ENCODE measurements around the gene OR2F1.

Gene OR2F1

GRCh38 chr7:143954135-143954534 is 509 bp upstream of the OR2F1 start:
- no peak for DNase-seq (ENCODE audit: low spot score)

- no peak for DNase-seq (ENCODE audit: low spot score)
Measured at GRCh38 chr7:143958781-143959180, 4.1 kb downstream of the OR2F1 start.

GRCh38 chr7:143960813-143961610 is 6.4 kb downstream of the OR2F1 start:
- no peak for DNase-seq (ENCODE audit: low spot score)

- DNase-seq (ENCODE audit: low spot score) = no peak
Measured at GRCh38 chr7:143965280-143965679, 10.6 kb downstream of the OR2F1 start.

- no peak for DNase-seq (ENCODE audit: low spot score)
Measured at GRCh38 chr7:143967398-143967797, 12.8 kb downstream of the OR2F1 start.

- no peak for DNase-seq (ENCODE audit: low spot score)
Measured at GRCh38 chr7:143973870-143974416, 19.3 kb downstream of the OR2F1 start.

GRCh38 chr7:143974459-143974858 is 19.8 kb downstream of the OR2F1 start:
- no peak for DNase-seq (ENCODE audit: low spot score)

GRCh38 chr7:143975617-143976016 is 21.0 kb downstream of the OR2F1 start:
- DNase-seq (ENCODE audit: low spot score) = no peak

- DNase-seq (ENCODE audit: low spot score) = no peak
Measured at GRCh38 chr7:143978585-143978984, 23.9 kb downstream of the OR2F1 start.

- no peak for DNase-seq (ENCODE audit: low spot score)
Measured at GRCh38 chr7:143979359-143979758, 24.7 kb downstream of the OR2F1 start.

- no peak for DNase-seq (ENCODE audit: low spot score)
Measured at GRCh38 chr7:143979998-143980397, 25.4 kb downstream of the OR2F1 start.

GRCh38 chr7:143980746-143981510 is 26.3 kb downstream of the OR2F1 start:
- DNase-seq (ENCODE audit: low spot score) = no peak

- no peak for DNase-seq (ENCODE audit: low spot score)
Measured at GRCh38 chr7:143983960-143984359, 29.3 kb downstream of the OR2F1 start.

GRCh38 chr7:143987513-143987912 is 32.9 kb downstream of the OR2F1 start:
- DNase-seq (ENCODE audit: low spot score) = no peak

GRCh38 chr7:143988976-143989745 is 34.5 kb downstream of the OR2F1 start:
- DNase-seq (ENCODE audit: low spot score) = no peak

GRCh38 chr7:143992670-143993069 is 38.0 kb downstream of the OR2F1 start:
- DNase-seq (ENCODE audit: low spot score) = no peak

- DNase-seq (ENCODE audit: low spot score) = no peak
Measured at GRCh38 chr7:143993924-143994323, 39.3 kb downstream of the OR2F1 start.

GRCh38 chr7:144000020-144000419 is 45.4 kb downstream of the OR2F1 start, which contains the start of gene OR6B1:
Gene OR6B1 (plus strand): TSS chr7:144000320. CDS start chr7:144003997, 3,677 bp downstream.
- DNase-seq (ENCODE audit: low spot score) = no peak

- DNase-seq (ENCODE audit: low spot score) = no peak
Measured at GRCh38 chr7:144001543-144001942, 46.9 kb downstream of the OR2F1 start.

GRCh38 chr7:144004703-144005102 is 50.1 kb downstream of the OR2F1 start:
- no peak for DNase-seq (ENCODE audit: low spot score)

- DNase-seq (ENCODE audit: low spot score) = no peak
Measured at GRCh38 chr7:144006029-144006691, 51.5 kb downstream of the OR2F1 start.

GRCh38 chr7:144006692-144007042 is 52.0 kb downstream of the OR2F1 start:
- DNase-seq (ENCODE audit: low spot score) = no peak
